Activated T-helper 9 cell treated with anti-CD3 and anti-CD28 coated beads, Interleukin-2, amount 50 U/mL, for 16 hours (primary cell): ENCODE data around the gene SMIM27.
A peak's percentile ranks its signal among the peaks of the same experiment; 100 is the strongest.
"Not testable (repeated sequence)": the region's sequence is repeated elsewhere in the genome, so short reads cannot be mapped to it uniquely, and the experiment has no call there.

Source experiments
- DNase-seq: peaks from one replicate; pipeline ENCODE4 v3.0.0-alpha.2; 2020; ENCODE audit warnings: low read depth

Gene SMIM27, protein sequence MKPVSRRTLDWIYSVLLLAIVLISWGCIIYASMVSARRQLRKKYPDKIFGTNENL

DNA sequence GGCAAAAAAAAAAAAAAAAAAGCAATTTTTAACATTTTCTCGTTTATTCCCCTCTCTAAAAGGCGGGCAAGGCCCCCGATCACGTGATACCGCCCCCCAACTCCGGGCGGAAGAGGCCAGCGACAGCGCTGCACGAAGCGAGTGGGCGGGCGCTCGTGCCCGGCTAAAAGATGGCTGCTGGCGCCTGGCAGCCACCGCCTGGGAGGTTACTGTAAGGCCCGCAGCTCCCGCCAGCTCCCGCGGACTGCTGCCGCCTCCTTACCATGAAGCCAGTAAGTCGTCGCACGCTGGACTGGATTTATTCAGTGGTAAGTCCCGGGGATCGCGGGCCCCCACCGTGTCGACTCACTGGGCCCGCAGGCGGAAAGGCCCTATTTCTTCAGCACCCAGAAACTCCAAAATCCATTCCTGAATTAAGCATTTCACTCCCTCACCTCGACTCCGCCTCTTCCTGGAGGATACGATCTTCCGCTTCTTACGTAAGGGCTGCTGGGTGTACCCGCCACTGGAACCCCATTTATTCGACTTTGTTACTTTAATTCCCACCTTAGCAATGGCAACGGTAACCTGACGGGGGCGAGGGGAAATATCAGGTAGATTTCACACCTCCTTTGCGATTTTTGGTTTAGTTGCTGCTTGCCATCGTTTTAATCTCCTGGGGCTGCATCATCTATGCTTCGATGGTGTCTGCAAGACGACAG, at the start of gene SMIM27, which contains the start of gene TOPORS:
Gene SMIM27, plus strand, starts transcription at position 156 of the 701 bp plus-strand sequence. Its CDS starts 108 bp downstream, at position 264.
Gene TOPORS, minus strand, starts transcription at position 415 of the 701 bp plus-strand sequence. Its CDS starts 150 bp downstream, at position 265.
- peak; percentile 86 for DNase-seq

DNA sequence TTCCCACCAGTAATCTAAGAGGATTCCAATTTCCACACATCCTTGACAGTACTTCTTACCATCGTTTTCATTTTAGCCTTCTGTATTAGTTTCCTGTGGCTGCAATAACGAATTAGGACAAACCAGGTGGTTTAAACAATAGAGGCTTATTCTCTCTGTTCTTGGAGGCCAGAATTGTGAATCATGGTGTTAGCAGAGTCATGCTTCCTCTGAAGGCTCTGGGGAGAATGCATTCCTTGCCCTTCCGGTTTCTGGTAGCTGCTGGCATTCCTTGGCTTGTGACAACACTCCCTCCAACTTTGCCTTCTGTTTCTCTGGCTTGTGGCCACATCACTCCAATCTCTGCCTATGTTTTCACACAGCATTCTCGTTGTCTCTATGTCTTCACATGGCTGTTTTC, 49.7 kb upstream of the SMIM27 start:
- DNase-seq = no peak

DNA sequence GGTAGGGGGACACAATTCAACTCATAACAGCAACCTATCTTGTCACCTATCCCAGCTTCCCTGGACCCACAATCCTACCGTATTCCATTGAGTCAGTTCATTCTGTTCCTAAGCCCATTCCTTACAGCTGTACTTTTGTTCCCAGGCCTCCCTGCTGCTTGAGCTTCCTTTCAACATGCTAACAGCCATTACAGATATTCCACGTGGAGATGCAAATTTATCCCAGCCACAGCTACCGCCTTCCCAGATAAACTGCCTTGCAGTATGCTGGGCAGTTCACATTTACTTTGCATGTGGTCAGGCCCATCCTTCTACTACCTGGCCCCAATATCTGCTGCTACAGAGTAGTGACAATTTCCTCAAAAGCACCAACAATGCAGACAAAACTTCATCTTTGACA, 49.1 kb upstream of the SMIM27 start:
- DNase-seq = no peak

DNA sequence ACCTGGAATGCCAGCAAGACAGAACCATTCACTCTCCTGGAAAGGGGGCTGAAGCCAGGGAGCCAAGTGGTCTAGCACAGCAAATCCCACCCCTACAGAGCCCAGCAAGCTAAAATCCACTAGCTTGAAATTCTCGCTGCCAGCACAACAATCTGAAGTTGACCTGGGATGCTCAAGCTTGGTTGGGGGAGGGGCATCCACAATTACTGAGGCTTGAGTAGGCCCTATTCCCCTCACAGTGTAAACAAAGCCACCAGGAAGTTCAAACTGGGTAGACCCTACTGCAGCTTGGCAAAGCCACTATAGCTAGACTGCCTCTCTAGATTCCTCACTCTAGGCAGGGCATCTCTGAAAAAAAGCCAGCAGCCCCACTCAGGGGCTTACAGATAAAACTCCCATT, 43.4 kb upstream of the SMIM27 start:
- no peak for DNase-seq

DNA sequence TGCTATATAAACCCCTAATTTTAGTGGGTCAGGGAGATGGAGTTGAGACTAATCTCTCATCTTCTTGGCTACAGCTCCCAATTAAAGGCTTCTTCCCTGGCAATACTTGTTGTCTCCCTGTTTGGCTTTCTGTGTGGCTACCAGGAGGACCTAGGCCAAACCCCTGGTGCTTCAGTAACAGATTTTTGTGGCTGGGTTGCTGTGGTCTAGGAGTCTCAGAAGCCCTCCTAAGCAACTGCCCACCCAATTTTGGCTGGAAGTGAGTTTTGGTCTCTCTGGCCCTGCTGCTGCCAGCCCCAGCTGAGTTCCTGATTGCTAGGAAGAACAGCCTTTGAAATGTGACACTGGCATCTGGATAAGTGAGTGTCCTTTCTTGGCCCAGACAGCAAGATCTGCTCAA, 35.9 kb upstream of the SMIM27 start:
- DNase-seq = no peak

DNA sequence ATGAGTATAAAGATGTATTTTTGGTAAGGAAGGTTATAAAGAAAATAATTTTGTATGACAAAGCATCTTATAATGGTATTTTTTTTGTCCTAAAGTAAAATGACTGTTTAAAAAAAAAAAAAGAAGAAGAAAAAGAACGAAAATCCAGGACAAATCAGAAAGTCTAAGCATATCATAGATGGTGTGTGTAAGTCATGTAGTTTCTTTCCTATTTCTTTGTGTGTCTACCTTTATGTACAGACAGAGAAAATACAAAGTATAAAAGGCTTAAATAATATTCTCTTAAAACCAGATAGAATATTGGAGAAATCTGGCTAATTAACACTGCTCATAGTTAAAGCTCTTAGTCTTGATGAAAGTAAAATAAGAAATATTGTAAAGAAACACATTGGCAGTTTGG, 33.9 kb upstream of the SMIM27 start:
- DNase-seq = no peak

DNA sequence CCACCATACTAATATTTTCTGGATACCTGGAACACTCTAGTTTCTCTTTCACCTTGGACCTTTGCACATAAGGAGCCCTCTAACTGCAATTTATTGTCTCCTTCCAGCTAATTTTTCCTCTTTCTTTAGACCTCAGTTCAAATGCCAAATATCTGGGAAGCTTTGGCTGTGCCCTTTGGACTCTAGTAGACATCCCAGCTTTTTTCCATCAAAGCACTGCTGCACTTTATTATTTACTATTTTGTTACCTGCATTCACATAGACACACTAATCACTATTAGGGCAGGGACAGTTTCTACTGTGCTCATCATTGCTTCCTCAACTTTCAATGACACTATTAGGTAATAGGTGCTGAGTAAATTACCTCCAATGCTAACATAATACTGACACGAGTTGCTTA, 28.2 kb upstream of the SMIM27 start:
- no peak for DNase-seq

DNA sequence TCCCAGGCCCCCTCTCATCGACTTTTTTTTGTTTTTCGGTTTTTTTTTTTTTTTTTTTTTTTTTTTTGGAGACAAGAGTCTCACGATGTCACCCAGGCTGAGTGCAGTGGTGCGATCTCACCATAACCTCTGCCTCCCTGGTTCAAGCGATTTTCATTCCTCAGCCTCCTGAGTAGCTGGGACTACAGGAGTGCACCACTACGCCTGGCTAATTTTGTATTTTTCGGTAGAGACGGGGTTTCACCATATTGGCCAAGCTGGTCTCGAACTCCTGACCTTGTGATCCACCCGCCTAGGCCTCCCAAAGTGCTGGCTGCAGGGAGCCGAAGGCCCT, 27.6 kb upstream of the SMIM27 start:
- DNase-seq = not testable (repeated sequence)

DNA sequence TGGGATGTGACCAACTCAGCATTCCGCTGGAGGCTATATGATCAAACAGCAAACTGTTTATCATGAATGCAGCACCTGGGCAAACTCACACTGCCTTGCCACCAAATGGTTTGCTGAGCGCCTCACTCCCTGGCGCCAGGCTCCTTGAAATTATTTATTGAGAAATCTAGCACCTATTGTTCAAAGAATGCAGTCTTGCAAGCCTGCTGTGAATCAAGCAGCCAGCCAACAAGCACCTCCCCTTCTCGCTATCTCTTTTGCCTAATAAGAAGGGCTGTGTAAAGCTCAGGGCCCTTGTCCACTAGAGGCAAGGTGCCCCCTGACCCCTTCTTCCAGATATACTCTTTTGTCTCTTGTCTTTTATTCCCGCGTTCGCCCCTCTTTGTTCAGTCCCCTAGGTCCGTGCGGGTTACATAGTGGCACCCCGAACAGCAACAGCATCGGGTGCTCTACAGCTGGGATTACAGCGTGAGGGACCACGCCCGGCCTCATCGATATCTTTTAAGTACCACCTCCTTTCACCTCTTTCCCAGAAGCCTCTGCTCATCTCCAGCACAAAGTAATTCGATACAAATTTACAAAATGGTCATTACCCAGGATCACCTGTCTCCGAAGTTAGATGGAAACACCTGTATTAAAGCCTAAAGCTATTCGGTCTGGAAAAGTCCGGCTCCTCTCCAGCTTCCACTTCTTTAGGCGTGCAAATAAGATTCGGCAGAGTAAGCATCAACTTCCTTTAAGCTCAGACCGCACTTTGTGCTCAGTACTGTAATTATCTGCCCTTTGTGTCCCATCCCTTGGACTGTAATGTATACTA, 27.0 kb upstream of the SMIM27 start:
- no peak for DNase-seq

DNA sequence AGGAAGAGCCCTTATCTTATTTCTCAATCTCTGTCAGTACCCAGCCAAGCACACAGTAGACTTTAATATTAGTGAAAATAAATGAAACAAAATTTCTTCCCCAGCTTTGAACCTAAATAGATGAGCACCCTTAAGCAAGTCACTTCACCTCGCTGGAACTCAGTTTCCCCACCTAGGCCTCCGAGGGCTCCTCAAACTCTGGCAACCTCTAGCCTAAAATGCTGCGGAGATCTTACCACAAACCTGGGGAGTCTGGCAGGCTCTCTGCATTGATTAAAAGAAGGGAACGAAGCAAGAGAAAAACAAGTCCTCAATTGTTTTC, 26.5 kb upstream of the SMIM27 start:
- no peak for DNase-seq

DNA sequence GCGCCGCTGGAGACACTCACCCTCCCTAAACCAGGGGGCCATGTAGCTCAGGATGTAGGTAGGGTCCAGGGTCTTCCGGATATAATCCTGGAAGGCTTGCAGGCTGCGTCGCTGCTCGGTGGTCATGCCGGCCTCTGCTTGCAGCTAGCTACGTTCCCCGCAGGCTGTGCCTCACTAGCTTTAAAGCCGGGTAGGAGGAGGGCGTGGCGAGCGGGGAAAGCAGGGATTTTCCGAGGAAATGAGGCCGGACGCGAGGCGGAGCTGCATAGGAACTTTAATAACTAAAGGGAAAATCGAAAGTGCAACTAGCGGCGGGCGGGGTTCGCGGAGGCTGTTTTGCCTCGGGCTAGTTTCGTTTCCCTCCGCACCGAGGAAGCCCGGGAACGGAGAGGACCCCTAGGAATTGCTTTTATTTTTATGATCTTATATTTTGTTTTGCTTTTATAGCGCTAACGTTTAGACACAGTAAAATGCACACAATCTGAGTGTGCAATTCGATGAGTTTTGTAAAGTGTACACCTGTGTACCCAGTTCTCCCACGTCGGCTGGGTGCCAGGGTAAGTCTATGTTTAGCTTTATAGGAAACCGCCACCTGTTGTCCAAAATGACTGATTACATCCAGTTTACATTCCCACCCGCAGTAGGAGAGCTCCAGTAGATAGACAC, 26.0 kb upstream of the SMIM27 start, which contains the start of gene RIGI:
Gene RIGI, minus strand, starts transcription at position 156 of the 666 bp plus-strand sequence. Its CDS starts 30 bp downstream, at position 126.
- DNase-seq = peak; percentile 73

DNA sequence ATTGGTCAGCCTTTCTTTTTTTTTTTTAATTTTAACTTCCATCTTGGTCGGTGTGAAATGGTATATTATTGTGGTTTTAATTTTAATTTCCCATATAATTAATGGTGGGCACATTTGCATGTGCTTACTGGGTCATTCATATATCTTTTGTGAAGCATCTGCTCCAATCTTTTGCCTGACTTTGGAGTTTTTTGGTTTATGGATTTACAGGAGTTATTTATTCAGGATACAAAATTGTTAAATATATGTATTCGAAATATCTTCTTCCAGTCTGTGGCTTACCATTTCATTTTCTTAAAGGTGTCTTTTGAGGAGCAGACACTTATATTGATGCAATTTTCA, 25.4 kb upstream of the SMIM27 start:
- no peak for DNase-seq

DNA sequence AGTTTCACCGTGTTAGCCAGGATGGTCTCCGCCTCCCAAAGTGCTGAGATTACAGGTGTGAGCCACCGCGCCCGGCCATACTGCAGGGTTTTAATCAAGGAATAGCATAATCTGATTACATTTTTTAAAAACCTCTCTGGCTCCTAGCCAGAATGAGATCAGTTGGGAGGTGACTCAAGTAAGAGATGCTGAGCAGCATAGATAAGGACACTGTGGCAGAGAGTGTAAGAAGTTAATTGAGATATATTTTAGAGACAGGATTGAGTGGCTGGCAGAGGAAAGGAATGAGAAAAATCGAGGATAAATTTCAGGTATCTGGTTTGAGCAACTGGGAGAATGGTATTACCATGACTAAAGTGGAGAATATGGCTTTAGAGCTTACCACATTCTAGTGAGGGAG, 18.8 kb upstream of the SMIM27 start:
- no peak for DNase-seq

DNA sequence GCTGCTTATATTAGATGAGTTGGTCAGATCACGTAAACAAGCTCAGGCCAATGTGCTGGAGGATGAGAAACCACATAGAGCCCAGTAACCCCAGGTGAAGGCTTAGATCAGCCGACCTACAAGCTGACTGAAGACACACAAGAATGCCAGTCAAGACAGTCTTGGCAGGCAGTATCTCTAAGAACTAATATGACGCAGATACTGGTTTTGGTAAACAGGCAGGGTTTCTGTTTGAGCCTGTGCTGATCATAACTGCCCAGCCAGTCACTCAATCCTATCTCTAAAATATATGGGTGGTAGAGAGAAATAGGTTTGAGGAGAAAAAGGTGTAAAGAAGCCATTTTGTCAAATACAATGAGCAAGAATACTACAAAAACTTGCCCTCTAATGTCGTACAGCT, 18.3 kb upstream of the SMIM27 start:
- no peak for DNase-seq

DNA sequence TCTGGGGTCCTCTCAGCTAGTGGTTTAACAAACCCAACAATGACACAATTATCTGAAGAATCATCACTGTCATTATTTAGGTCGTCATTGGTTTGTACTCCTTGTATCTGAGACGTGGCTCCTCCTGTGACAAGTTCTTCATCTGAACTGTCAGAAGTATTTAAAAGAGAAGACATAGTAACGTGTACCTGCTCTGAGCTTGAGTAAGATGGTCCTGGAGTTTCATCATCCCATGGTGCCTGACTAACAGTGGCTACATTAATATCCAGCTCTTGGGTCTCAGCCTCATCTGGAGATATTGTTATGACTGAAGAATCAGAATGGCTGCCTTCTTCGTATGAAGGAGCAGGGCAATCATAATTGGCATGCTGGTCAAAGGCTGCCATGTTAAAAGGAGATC, 9.1 kb upstream of the SMIM27 start:
- no peak for DNase-seq

DNA sequence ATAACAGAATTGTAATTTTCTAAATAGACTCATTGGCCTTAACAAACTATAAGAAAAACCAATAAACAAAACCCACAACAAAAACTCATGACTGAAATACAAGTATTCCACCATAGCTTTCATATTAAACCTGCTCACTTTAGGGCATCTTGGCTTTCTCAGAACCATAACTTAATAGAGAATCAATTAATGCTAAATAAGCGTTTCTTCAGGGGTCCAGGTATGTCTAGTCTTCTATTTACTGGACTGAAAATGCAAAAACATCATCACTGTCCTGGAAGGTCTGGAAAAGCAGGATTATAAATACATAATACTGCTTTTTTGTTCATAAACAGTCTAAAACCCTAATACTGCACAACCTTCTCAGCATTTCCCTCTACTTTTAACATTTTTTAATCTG, 6.2 kb upstream of the SMIM27 start:
- no peak for DNase-seq

DNA sequence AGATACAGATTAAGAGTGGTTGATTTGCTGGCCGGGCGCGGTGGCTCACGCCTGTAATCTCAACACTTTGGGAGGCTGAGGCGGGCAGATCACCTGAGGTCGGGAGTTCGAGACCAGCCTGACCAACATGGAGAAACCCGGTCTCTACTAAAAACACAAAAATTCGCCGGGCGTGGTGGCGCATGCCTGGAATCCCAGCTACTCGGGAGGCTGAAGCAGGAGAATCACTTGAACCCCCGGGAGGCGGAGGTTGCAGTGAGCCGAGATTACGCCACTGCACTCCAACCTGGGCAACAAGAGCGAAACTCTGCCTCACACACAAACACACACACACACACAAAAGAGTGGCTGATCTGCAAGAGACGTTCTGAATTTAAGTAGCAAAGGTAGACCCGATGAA, 3.9 kb upstream of the SMIM27 start:
- not testable (repeated sequence) for DNase-seq

DNA sequence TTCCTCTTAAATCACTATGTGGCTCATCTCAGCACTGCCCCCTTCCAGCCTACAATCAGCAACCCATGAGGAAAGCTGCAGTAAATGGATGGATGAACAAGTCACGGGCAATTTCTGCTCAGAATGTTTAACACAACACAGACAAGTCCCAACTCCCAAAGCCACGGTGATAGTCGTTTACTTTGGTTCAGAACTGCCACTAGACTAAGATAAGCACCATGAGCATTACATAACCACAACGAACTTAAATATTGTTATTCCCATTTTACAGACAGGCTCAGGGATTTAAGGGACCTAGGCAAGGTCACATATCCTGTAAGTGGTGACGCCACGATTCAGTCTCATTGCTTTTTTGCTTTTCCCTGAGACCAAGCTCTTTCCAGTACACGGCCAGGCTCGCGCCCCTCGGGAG, 2.0 kb upstream of the SMIM27 start:
- no peak for DNase-seq

DNA sequence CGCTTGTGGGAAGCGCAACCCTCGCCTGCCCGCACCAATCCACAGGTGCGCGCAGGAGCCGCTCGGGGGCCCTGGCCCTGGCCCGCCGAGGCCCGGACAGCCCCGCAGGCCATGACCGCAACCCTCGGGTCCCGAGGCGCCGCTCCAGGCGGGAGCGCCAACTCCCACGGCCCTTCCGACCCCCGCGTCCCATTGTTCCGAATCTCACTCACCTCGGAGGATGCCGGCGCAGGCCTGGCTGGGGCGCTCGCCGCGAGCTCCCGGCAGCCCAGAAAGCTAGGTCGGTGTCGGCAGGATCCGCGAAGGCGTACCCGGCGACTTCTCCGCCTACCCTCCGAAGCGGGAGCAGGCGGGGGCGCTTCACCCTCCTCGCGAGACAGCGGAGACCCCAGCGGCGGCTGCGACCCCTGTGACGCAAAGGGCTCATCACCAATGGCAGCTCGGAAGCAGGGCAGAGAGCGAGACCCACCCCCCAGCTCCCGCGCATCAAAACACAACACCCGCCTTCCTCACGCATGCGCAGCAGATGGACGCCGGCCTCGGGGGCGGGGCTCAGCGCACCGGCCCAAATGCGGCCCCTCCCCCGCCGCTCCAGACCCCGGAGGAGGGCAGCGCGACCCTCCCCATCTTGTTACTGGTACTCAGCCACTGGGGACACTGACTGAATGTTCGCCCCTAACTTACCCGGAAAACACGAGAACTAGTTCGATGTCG, 1.4 kb upstream of the SMIM27 start:
- peak; percentile 91 for DNase-seq

DNA sequence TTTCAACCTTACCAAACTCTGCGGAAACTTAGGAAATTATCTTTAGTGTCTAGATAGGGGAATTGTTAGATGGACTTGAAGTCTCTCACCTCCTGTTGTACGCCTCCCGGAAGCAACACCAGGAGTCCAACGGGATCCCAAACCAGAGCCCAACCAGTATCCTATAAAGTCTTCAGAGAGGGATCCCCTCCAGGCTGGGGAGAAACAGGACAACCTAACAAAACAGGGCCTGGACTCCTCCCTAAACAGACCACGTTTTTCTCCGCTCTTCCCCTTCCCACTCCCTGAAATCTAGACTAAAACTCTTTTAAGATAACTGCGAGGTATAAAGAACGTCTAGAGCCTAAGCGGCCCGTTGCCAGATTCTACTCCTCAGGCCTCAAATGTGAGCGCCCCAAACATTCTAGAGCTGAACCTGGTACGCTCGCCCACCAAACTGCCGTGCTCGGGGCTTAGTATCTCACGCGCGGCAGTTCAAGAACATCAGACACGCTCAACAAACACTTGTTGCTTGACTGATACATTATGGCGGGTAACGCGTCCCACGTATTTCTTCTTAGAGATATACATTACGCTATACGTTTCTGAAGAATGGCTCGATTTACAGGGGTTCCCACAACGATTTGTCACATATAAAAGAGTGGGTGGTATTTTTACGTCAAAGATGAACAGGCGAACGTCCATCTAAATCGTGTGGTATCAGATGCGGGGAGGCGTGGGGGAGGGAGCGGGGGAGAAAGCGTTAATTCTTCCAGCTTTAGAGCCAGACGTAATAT, 663 bp upstream of the SMIM27 start:
- DNase-seq = peak; percentile 13

DNA sequence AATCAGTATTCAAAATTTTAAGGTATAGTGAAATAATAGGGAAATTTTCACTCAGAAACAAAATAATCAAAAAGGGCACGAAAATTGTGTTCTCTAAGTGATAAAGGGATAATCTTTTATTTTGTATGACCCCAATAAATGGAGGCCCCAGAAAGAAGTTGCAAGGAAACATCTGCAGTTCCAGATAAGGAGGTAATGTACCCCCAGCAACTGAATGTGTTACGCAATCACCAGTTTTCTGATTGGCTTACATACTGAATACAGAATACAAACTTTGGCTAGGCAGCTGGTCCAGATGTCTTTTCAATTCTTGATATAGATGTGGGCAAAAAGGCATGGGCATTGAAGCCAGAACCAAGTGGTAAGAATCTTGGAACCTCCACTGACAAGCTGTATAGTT, 2.0 kb downstream of the SMIM27 start:
- DNase-seq = no peak

DNA sequence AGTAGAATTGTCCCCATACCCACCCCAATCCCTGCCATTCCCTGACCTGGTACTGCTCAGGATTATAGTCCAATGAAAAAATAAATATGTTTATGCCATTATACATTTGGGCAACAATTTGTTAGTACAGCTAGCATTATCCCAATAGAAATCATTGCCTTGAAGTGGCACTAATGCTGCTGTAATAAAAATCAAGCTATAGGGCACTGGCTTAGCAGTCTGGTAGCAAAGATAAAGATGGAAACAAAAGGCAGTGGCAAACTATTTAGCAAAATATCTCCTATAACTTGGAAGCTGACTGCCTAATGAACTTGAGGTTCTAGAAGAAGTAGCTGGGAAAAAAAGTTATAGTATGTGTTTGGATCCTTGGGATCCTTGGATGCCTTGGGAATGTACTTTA, 2.5 kb downstream of the SMIM27 start:
- no peak for DNase-seq
